KOPT-K1 (cell line): ENCODE data around the gene THSD7A.

Experiments
- H3K27ac ChIP-seq: fragments of 200-600 bp; sonication (generic); 2 replicates; pipeline ENCODE4 v1.5.1; 2016; ENCODE audit warnings: antibody characterized with exemption, mild to moderate bottlenecking, low read depth, low read length; ENCODE audit not compliant: poor library complexity, severe bottlenecking
- H3K36me3 ChIP-seq: fragments of 200-600 bp; sonication (generic); 2 replicates; pipeline ENCODE4 v1.5.1; 2017; ENCODE audit warnings: antibody characterized with exemption, mild to moderate bottlenecking, low read length, moderate library complexity; ENCODE audit not compliant: insufficient read depth
- H3K9me3 ChIP-seq: fragments of 200-600 bp; sonication (generic); 2 replicates; pipeline ENCODE4 v1.5.1; 2017; ENCODE audit warnings: antibody characterized with exemption, low read length, mild to moderate bottlenecking; ENCODE audit not compliant: insufficient read depth, poor library complexity, severe bottlenecking

The THSD7A gene

DNA sequence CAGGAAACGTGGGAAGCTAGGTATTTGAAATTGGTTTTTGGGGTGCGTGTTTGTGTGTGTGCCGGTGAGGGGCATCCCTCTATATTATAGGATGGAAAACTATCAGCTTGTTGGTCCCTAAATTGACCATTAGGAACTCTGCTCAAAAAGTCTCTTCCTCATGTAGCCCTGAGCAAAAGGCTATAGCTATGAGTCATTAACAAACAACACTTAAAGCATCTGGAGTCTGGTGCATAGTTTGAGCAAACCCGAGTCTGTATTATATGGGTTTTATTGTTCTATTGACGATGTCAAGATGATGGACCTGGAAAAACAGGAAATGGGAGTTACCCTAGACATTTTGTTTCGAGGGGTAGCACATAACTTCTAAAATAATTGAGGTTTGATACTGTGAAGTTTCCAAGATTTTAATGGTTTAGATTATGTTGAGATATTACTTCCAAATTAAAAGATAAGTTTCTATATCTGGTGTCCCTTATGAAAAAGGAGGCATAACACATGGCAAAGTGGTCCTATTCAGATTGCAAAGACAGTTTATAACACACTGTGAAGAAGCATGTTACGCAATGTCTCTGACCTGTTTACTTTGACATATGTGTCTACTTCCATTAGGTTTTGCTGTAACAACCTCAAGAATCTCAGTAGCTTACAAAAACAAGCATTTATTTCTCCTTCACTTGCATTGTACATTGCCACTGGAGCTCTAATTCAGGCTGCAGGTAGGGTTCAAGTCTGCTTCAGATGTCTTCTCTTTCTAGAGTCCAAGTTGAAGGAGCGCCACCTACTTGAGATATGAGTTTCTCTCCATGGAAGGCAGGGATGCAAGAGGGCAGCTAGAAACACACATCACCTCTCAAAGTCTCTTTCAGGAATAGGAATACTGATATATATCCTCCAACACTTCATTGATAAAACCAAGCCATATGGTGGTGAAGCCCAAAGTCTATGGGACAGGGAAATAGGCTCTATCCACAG, 500.6 kb downstream of the THSD7A start:
- Histone ChIP-seq H3K36me3 (no peaks in the 10 kb centered on the region), H3K9me3 (no peaks in the 10 kb centered on the region), H3K27ac (no peak overlapping the region)

DNA sequence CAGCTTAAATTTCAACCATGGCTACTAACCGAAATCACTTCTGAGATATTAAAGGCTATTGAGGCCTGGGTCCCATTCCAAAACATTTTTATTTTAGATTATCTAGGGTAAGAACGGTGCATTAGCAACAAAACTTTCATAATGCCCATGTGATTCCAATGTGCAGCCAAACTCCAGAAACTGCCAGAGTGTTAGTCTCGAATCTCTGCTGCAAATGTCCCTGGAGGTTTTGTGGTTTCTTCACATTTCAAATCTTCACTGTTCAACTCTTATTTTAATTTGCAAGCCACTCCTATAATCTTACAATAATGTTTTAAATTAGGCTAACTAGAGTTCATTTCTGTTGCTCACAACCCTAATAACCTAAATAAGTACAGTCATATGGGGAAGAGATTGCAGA, 501.3 kb downstream of the THSD7A start:
- no peaks in the 10 kb centered on the region for H3K9me3 ChIP-seq
- no peaks in the 10 kb centered on the region for H3K36me3 ChIP-seq
- no peak overlapping the region for H3K27ac ChIP-seq

DNA sequence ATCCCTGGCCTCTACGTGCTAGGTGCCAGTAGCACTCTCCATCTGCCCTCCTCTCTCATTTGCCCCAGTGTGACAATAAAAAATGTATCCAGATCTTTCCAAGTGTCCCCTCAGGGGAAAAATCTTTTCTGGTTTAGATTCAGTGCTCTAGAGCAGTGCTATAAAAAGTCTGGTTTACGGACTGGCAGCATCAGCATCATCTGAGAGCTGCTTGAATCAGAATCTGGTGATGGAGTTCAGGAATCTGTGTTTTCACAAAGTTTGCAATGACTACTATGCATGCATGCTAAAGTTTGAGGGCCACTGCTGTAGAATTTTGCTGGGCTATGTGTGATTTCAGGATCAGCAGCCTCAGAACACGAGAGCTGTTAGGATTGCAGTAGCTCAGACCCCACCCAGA, 501.8 kb downstream of the THSD7A start:
- Histone ChIP-seq H3K9me3 (no peaks in the 10 kb centered on the region), H3K36me3 (no peaks in the 10 kb centered on the region), H3K27ac (no peak overlapping the region)

DNA sequence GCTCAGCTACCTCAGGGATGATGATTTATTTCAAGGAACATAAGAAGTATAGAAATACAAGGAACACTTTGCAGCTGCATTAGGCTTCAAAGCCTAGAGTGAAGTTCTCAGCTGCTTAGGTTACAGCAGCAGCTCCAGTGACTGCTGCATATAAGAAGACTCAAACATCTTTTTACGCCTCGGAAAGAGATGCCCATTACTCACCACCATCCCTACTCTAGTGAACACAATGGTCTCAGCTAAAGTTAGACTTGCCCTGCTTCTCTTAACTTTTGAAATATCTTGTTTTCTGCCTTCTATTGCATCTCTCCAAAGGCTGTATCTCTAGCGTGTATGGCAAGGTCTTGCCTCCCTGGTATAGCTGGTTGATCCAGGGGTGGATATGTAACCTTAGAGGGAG, 502.4 kb downstream of the THSD7A start:
- no peak overlapping the region for H3K27ac ChIP-seq

DNA sequence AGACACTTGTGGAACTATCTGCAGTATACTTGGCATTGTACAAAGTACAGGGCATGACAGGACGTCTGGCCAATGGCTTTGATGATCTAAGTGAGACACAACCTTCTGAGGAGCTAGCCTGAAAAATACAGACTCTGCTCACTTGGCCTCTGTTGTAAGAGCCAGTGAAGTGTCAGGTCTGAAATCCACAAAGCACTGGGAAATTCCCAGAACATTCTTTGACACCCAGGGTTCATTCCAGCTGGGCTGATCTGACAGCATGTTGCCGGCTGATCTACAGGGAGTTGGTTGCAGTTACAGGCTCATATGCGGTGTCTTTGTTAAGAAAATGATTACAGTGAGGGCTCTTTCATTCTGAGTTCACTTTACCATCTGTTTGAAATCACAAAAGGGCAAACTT, 503.7 kb downstream of the THSD7A start:
- Histone ChIP-seq H3K36me3 (no peaks in the 10 kb centered on the region), H3K9me3 (no peaks in the 10 kb centered on the region), H3K27ac (no peak overlapping the region)

More for the DNA sequence above, 502.4 kb downstream of the THSD7A start:
- no peaks in the 10 kb centered on the region for H3K9me3 ChIP-seq
- H3K36me3 ChIP-seq: no peaks in the 10 kb centered on the region

DNA sequence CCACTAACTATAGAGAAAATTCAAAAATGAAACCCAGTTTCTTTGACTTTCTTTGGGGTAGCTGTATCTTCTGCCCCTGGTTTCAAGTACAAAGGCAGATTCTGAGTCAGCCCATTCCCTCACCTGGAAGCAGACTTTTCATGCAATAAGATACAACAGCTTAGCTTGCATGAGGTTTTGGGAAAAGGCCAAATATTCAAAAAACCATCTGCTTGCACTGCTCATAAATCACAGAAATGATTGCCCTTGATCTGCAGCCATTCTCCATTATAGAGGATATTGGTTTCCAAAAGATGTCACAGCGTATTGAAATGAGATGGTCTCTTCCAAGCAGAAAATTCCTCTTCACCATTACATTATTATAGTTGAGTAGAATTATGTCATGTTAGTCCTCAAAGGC, 504.4 kb downstream of the THSD7A start:
- Histone ChIP-seq H3K36me3 (no peaks in the 10 kb centered on the region), H3K27ac (no peak overlapping the region), H3K9me3 (no peaks in the 10 kb centered on the region)
